Non-pigmented ciliary epithelial cell (primary cell): ENCODE measurements around the gene UACA.

Source experiments
- DNase-seq: peaks from one replicate; pipeline ENCODE4 v3.0.0-alpha.2; 2010; ENCODE audit warnings: low read depth

Gene UACA

GRCh38 chr15:70783041-70783440 is 19.7 kb upstream of the UACA start:
- DNase-seq: no peak

- DNase-seq: no peak
Observed at GRCh38 chr15:70781236-70781635, 17.9 kb upstream of the UACA start.

- no peak for DNase-seq
Observed at GRCh38 chr15:70778258-70779076, 15.1 kb upstream of the UACA start.

GRCh38 chr15:70777170-70777926 is 14.0 kb upstream of the UACA start:
- DNase-seq: no peak

GRCh38 chr15:70775160-70775559 is 11.8 kb upstream of the UACA start:
- DNase-seq: no peak

- DNase-seq: no peak
Observed at GRCh38 chr15:70772402-70772801, 9.0 kb upstream of the UACA start.

- DNase-seq: no peak
Observed at GRCh38 chr15:70770863-70771262, 7.5 kb upstream of the UACA start.

GRCh38 chr15:70768257-70768883 is 5.0 kb upstream of the UACA start:
- DNase-seq: no peak

- DNase-seq: no peak
Observed at GRCh38 chr15:70767667-70768066, 4.3 kb upstream of the UACA start.

GRCh38 chr15:70766597-70766996 is 3.2 kb upstream of the UACA start:
- DNase-seq: no peak

- no peak for DNase-seq
Observed at GRCh38 chr15:70765504-70766281, 2.3 kb upstream of the UACA start.

GRCh38 chr15:70763950-70764730 is 782 bp upstream of the UACA start:
- DNase-seq: no peak

- no peak for DNase-seq
Observed at GRCh38 chr15:70762469-70763119, 764 bp downstream of the UACA start.

- no peak for DNase-seq
Observed at GRCh38 chr15:70761931-70762468, 1.4 kb downstream of the UACA start.

GRCh38 chr15:70761046-70761445 is 2.3 kb downstream of the UACA start:
- DNase-seq: no peak

GRCh38 chr15:70758790-70759462 is 4.4 kb downstream of the UACA start:
- DNase-seq: no peak

- no peak for DNase-seq
Observed at GRCh38 chr15:70757627-70758026, 5.7 kb downstream of the UACA start.

GRCh38 chr15:70754862-70755261 is 8.5 kb downstream of the UACA start:
- DNase-seq: no peak

- no peak for DNase-seq
Observed at GRCh38 chr15:70753101-70753829, 10.1 kb downstream of the UACA start.
